ENCODE results near the gene NDEL1. TPM values are rescaled to one million over a fixed set of nuclear protein-coding genes. Genes with fewer than 3 reads are reported as not detected.

The NDEL1 gene
- total and polyA plus RNA-seq, 2 donors (not counting 3 experiments of a cell fraction or from before 2014, with no cell fraction given), result 60.0 to 87.4 TPM

- Histone ChIP-seq H3K4me2 (ENCODE audit: insufficient read depth, low read length) (no peak overlapping the region), H3K9me3 (replicated peaks; ENCODE audit: control insufficient read depth, insufficient read depth, low read length) (no peaks in the 10 kb centered on the region), H3K79me2 (ENCODE audit: control insufficient read depth, insufficient read depth, low read length) (no peaks in the 10 kb centered on the region), H3K27me3 (ENCODE audit: control insufficient read depth in 2 of 2, insufficient read depth in 2 of 2, low read length in 2 of 2) (peaks cover 2 to 6% of the 10 kb centered on the region in 2 experiments), H2AFZ (ENCODE audit: low read depth, low read length) (no peak overlapping the region), H3K4me3 (replicated peaks in 1 of 3; ENCODE audit: insufficient read depth in 1 of 3, low read depth in 1 of 3, low read length in 3 of 3) (no peak overlapping the region), H4K20me1 (replicated peaks; ENCODE audit: control insufficient read depth, extremely low read depth, insufficient read depth, low read length) (no peaks in the 10 kb centered on the region), H3K27ac (ENCODE audit: insufficient read depth, low read depth, low read length) (no peak overlapping the region), H3K4me1 (ENCODE audit: control insufficient read depth, extremely low read depth, insufficient read depth, low read length) (peaks cover 12% of the 10 kb centered on the region), H3K9ac (replicated peaks; ENCODE audit: extremely low read depth, insufficient read depth, low read length) (no peak overlapping the region), H3K36me3 (ENCODE audit: control insufficient read depth in 2 of 2, extremely low read depth in 1 of 2, insufficient read depth in 2 of 2, low read length in 2 of 2) (no peaks in the 10 kb centered on the region), H3K9me1 (replicated peaks; ENCODE audit: control insufficient read depth, extremely low read depth, insufficient read depth, low read length) (no peaks in the 10 kb centered on the region)
- CTCF ChIA-PET, result interaction anchor here (4.0 kb wide), 1 partner anchor 9 kb away, joined by 29 read pairs; no protein-coding TSS in a partner anchor
- TF ChIP-seq FOS (IDR thresholded peaks at IDR 0.05; ENCODE audit: borderline replicate concordance, insufficient read depth, low read length) (no peak), POLR2A (IDR thresholded peaks at IDR 0.05; ENCODE audit: low read depth, low read length) (no peak), EZH2 (IDR thresholded peaks at IDR 0.05; ENCODE audit: borderline replicate concordance, low read depth, low read length, severe bottlenecking) (no peak), CTCF (IDR thresholded peaks at IDR 0.05; ENCODE audit: extremely low read depth in 1 of 2, insufficient read depth in 1 of 2, low read depth in 1 of 2, low read length in 2 of 2) (no peak), POLR2AphosphoS5 (IDR thresholded peaks at IDR 0.05; ENCODE audit: insufficient read depth, low read depth, low read length) (no peak), JUN (IDR thresholded peaks at IDR 0.05; ENCODE audit: borderline replicate concordance, insufficient read depth, insufficient read length, low read depth) (no peak), GATA2 (IDR thresholded peaks at IDR 0.05; ENCODE audit: insufficient read depth, insufficient read length, low read depth, low read length) (no peak), MAX (IDR thresholded peaks at IDR 0.05; ENCODE audit: insufficient read depth, insufficient read length) (no peak), MYC (IDR thresholded peaks at IDR 0.05; ENCODE audit: low read depth, low read length) (no peak)
- intact Hi-C loops (cut with micrococcal nuclease) (no loop called here), dilution Hi-C loops (cut with MboI; ENCODE audit: extremely low pct_ligation_motif_present, low sequenced_read_pairs) (no loop called here)
- FAIRE-seq (no peak), DNase-seq (ENCODE audit: low read depth, low spot score) (no peak)
- POLR2A ChIA-PET, result no interaction called here
- no TSS peak for BruUV-seq (replicated peaks)
Measured at GRCh38 chr17:8418471-8418870, 17.2 kb upstream of the NDEL1 start.
